GM12864 (cell line): ENCODE data around the gene EEF1AKMT2.
"Not testable (repeated sequence)": the region's sequence is repeated elsewhere in the genome, so short reads cannot be mapped to it uniquely, and the experiment has no call there.

Source experiments
- DNase-seq: peaks from one replicate; pipeline ENCODE4 v3.0.0-alpha.2; 2011; ENCODE audit warnings: low read depth
- H3K4me3 ChIP-seq: 2 replicates; pipeline ENCODE4 v1.5.1; 2011; ENCODE audit warnings: mild to moderate bottlenecking, low read depth, low read length, control low read depth
- CTCF ChIP-seq: IDR thresholded peaks from 2 replicates; pipeline ENCODE4 v1.5.1; 2011; ENCODE audit warnings: low read depth, mild to moderate bottlenecking, moderate library complexity, low read length, control low read depth, inconsistent platforms; ENCODE audit errors: missing control alignments

Gene EEF1AKMT2

GRCh38 chr10:124756156-124756903 is 35.4 kb downstream of the EEF1AKMT2 start:
- no peak overlapping the region for H3K4me3 ChIP-seq
- no peak for DNase-seq
- no peak for TF ChIP-seq CTCF

- TF ChIP-seq CTCF: no peak
- no peak overlapping the region for H3K4me3 ChIP-seq
- no peak for DNase-seq
Observed at GRCh38 chr10:124755581-124755980, 36.1 kb downstream of the EEF1AKMT2 start.

DNA sequence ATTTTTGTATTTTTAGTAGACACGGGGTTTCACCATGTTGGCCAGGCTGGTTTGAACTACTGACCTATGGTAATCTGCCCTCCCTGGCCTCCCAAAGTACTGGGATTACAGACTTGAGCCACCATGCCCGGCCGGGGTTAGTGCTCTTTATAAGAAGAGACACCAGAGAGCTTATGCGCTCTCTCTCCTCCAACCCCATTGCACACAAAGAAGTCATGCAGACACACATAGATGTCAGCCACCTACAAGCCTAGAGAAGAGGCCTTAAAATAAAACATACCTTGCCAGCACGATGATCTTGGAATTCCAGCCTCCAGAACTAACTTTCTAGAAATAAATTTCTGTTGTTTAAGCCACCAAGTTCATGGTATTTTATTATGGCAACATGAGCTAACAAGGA is 37.5 kb downstream of the EEF1AKMT2 start:
- no peak overlapping the region for H3K4me3 ChIP-seq
- no peak for TF ChIP-seq CTCF
- DNase-seq: no peak

GRCh38 chr10:124748953-124749645 is 42.6 kb downstream of the EEF1AKMT2 start:
- no peak for TF ChIP-seq CTCF
- no peak overlapping the region for H3K4me3 ChIP-seq
- no peak for DNase-seq

- H3K4me3 ChIP-seq: no peak overlapping the region
- no peak for DNase-seq
- TF ChIP-seq CTCF: no peak
Observed at GRCh38 chr10:124748166-124748565, 43.5 kb downstream of the EEF1AKMT2 start.

GRCh38 chr10:124747745-124748144 is 43.9 kb downstream of the EEF1AKMT2 start:
- no peak for DNase-seq
- no peak overlapping the region for H3K4me3 ChIP-seq
- TF ChIP-seq CTCF: no peak

DNA sequence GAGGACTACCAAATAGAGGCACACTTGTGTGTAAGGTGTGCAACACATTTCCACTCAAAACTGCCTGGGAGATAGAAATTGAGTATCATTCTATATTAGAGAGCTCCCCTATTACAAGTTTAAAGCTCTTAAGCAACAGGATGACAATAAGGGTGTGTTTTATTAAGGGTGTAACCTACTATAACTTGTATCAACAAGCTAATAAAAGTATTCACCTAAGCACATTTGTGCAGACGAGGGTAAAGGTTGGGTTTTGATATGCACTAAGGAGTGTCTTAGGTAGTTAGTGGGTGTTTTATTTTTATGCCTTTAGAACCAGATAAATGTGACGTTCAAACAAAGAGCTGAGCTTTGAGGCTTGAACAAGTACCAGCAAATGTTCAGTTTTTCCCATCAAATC is 44.7 kb downstream of the EEF1AKMT2 start:
- no peak for DNase-seq
- no peak overlapping the region for H3K4me3 ChIP-seq
- TF ChIP-seq CTCF: no peak

GRCh38 chr10:124746447-124746846 is 45.2 kb downstream of the EEF1AKMT2 start:
- not testable (repeated sequence) for H3K4me3 ChIP-seq, DNase-seq
